ENCODE data around the gene ATP5F1C. TPM values are rescaled to one million over a fixed set of nuclear protein-coding genes. Genes with fewer than 3 reads are reported as not detected.
"Not testable (repeated sequence)": the region's sequence is repeated elsewhere in the genome, so short reads cannot be mapped to it uniquely, and the experiment has no call there.

Gene ATP5F1C
- total RNA-seq, 1 donor from 2014 or later: 163 TPM

DNA sequence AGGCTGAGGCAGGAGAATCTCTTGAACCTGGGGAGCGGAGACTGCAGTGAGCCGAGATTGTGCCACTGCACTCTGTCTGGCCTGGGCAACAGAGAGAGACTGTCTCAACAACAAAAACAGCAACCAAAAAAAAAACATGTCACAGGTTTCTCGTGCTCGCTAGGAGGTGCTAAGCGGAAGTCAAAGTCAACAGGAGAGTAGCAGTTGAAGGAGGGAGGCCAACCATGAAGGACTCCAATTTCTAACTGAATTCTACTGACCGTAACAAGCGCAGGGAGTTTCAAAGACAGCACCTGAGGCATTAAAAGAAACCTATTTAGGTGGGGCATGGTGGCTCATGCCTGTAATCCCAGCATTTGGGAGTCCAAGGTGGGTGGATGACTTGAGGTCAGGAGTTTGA, 19.6 kb upstream of the ATP5F1C start:
- no peak for DNase-seq
- peaks cover 92% of the 10 kb centered on the region for H3K36me3 ChIP-seq
- intact Hi-C loops (cut with DNase I): no loop called here

DNA sequence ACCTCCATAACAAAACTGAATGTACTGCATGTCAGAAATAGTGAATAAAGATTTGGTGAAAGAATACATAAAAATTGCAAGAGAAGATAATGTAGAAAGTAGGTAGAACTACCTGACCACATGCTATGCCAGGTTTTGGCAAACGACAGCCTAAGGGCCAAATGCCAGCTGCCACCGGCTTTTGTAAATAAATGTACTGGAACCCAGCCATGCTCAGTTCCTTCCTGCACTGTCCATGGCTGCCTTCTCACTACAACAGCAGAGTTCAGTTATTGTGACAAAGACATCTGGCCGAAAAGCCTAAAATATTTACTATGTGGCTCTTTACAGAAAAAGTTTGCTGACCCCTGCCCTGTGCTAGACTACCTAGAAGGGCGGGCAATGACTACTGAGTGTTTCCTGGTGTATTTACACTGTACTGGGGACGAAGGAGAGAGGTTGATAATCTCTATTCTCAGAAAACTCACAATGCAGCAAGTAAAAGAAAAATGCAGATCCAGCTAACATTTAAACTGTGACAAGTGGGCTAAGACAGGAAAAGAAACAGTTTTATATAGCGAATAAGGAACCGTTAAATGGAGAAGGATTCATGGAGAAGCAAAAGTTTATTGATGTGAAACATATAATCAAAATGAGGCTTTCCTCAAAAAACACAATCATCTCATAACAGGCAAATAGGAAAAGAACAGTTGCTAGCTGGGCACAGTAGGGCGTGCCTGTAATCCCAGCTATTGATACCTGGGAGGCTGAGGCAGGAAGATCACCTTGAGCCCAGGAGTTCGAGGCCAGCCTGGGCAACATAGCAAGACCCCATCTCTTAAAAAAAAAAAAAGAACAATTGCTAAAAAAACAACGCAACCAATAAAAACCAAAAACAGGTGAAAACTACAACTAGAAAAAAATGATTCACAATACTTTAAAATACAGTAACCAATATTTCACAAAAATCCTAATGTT, 13.9 kb upstream of the ATP5F1C start:
- Histone ChIP-seq H3K27ac (no peak overlapping the region), H3K27me3 (no peaks in the 10 kb centered on the region), H3K4me3 (no peak overlapping the region), H3K36me3 (peaks cover 85% of the 10 kb centered on the region), H3K4me1 (peaks cover 5% of the 10 kb centered on the region), H3K9me3 (no peaks in the 10 kb centered on the region)
- intact Hi-C loops (cut with DNase I): no loop called here
- DNase-seq (peak; percentile 79), ATAC-seq (peak; percentile 67)
- TF ChIP-seq, protein P1, sequence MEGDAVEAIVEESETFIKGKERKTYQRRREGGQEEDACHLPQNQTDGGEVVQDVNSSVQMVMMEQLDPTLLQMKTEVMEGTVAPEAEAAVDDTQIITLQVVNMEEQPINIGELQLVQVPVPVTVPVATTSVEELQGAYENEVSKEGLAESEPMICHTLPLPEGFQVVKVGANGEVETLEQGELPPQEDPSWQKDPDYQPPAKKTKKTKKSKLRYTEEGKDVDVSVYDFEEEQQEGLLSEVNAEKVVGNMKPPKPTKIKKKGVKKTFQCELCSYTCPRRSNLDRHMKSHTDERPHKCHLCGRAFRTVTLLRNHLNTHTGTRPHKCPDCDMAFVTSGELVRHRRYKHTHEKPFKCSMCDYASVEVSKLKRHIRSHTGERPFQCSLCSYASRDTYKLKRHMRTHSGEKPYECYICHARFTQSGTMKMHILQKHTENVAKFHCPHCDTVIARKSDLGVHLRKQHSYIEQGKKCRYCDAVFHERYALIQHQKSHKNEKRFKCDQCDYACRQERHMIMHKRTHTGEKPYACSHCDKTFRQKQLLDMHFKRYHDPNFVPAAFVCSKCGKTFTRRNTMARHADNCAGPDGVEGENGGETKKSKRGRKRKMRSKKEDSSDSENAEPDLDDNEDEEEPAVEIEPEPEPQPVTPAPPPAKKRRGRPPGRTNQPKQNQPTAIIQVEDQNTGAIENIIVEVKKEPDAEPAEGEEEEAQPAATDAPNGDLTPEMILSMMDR (IDR thresholded peaks at IDR 0.05): no peak

More for the DNA sequence above, 19.6 kb upstream of the ATP5F1C start:
- ATAC-seq: no peak
- no peaks in the 10 kb centered on the region for H3K27me3 ChIP-seq
- H3K4me1 ChIP-seq: no peaks in the 10 kb centered on the region
- TF ChIP-seq, protein P1 (IDR thresholded peaks at IDR 0.05): no peak
- no peak overlapping the region for H3K4me3 ChIP-seq
- H3K9me3 ChIP-seq: no peaks in the 10 kb centered on the region
- no peak overlapping the region for H3K27ac ChIP-seq

GRCh38 chr10:7776777-7777176, 11.2 kb upstream of the ATP5F1C start:
- no peaks in the 10 kb centered on the region for H3K9me3 ChIP-seq
- H3K27me3 ChIP-seq: no peaks in the 10 kb centered on the region
- H3K27ac ChIP-seq: no peak overlapping the region
- no peak for DNase-seq
- peaks cover 89% of the 10 kb centered on the region for H3K36me3 ChIP-seq
- intact Hi-C loops (cut with DNase I): no loop called here
- TF ChIP-seq, protein P1 (IDR thresholded peaks at IDR 0.05): no peak
- no peak for ATAC-seq
- H3K4me1 ChIP-seq: peaks cover 5% of the 10 kb centered on the region
- no peak overlapping the region for H3K4me3 ChIP-seq

GRCh38 chr10:7782194-7782593, 5.8 kb upstream of the ATP5F1C start:
- H3K36me3 ChIP-seq: peaks cover 51% of the 10 kb centered on the region
- DNase-seq; H3K27me3 ChIP-seq; H3K4me3 ChIP-seq; H3K27ac ChIP-seq; intact Hi-C loops (cut with DNase I); H3K4me1 ChIP-seq; ATAC-seq; H3K9me3 ChIP-seq: not testable (repeated sequence)

DNA sequence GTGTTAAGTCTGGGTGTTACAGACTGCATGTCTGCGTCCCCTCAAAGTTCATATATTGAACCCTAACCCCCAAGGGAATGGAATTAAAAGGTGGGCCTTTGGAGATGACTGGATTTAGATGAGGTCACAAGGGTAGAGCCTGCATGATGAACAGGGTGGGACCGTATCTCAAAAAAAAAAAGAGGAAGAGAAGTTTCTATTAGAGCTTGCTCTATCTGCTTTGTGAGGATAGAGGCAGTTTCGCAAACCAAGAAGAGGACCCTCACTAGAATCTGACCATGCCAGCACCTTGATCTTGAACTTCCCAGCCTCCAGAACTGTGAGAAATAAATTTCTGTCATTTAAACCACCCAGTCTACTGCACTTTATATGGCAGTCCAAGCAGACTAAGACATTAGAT, 1.5 kb upstream of the ATP5F1C start:
- no peaks in the 10 kb centered on the region for H3K9me3 ChIP-seq
- no peak for DNase-seq
- intact Hi-C loops (cut with DNase I): no loop called here
- TF ChIP-seq, protein P1 (IDR thresholded peaks at IDR 0.05): no peak
- peak overlapping the region; percentile 94 for H3K4me3 ChIP-seq
- peaks cover 22% of the 10 kb centered on the region for H3K4me1 ChIP-seq
- peaks cover 13% of the 10 kb centered on the region for H3K36me3 ChIP-seq
- H3K27ac ChIP-seq: no peak overlapping the region
- H3K27me3 ChIP-seq: no peaks in the 10 kb centered on the region
- no peak for ATAC-seq

- TF ChIP-seq, protein P1 (IDR thresholded peaks at IDR 0.05): no peak
- no peak for DNase-seq
- Histone ChIP-seq H3K27ac (peak overlapping the region; percentile 90), H3K4me3 (peak overlapping the region; percentile 94), H3K4me1 (peaks cover 22% of the 10 kb centered on the region), H3K36me3 (peaks cover 4% of the 10 kb centered on the region), H3K9me3 (no peaks in the 10 kb centered on the region), H3K27me3 (no peaks in the 10 kb centered on the region)
- intact Hi-C loops (cut with DNase I): no loop called here
- peak; percentile 11 for ATAC-seq
Observed at GRCh38 chr10:7787150-7787856, 674 bp upstream of the ATP5F1C start.
